AG10803 (cell line): Measurements from ENCODE around the gene OGFOD2.
"Not testable (repeated sequence)": the region's sequence is repeated elsewhere in the genome, so short reads cannot be mapped to it uniquely, and the experiment has no call there.

Experiments used
- DNase-seq: peaks from one replicate; pipeline ENCODE4 v3.0.0; 2010; ENCODE audit warnings: low read depth
- H3K4me3 ChIP-seq: 2 replicates; pipeline ENCODE4 v1.5.1; 2011; ENCODE audit warnings: mild to moderate bottlenecking, low read length, control low read depth
- TF ChIP-seq, protein P1 (sequence below): conservative IDR thresholded peaks from 2 replicates; pipeline ENCODE4 v1.5.1; 2011; ENCODE audit warnings: mild to moderate bottlenecking, low read length, control low read depth, inconsistent platforms

The OGFOD2 gene

GRCh38 chr12:122934722-122935121 lies 40.3 kb upstream of the OGFOD2 start:
- DNase-seq = no peak
- H3K4me3 ChIP-seq = no peak overlapping the region

DNA sequence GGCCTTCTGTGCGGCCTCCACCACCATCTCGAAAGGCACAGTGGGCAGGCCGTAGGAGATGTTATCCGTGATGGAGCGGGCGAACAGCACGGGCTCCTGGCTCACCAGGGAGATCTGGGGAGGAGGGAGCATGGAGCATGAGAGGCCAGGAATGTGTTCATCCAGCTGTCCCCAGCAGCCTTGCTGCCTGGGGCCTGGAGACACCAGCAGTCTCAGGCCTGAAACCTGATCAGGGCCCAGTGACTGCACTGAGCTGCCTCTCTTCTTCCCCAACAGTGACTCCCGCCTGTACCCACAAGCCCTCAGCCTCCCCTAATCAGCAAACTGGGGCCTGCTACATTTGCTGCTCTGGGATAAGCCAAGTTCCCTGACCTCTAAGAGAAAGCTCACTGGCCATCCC lies 39.7 kb upstream of the OGFOD2 start:
- no peak for DNase-seq
- TF ChIP-seq, protein P1, sequence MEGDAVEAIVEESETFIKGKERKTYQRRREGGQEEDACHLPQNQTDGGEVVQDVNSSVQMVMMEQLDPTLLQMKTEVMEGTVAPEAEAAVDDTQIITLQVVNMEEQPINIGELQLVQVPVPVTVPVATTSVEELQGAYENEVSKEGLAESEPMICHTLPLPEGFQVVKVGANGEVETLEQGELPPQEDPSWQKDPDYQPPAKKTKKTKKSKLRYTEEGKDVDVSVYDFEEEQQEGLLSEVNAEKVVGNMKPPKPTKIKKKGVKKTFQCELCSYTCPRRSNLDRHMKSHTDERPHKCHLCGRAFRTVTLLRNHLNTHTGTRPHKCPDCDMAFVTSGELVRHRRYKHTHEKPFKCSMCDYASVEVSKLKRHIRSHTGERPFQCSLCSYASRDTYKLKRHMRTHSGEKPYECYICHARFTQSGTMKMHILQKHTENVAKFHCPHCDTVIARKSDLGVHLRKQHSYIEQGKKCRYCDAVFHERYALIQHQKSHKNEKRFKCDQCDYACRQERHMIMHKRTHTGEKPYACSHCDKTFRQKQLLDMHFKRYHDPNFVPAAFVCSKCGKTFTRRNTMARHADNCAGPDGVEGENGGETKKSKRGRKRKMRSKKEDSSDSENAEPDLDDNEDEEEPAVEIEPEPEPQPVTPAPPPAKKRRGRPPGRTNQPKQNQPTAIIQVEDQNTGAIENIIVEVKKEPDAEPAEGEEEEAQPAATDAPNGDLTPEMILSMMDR = no peak
- no peak overlapping the region for H3K4me3 ChIP-seq

More at GRCh38 chr12:122934722-122935121, 40.3 kb upstream of the OGFOD2 start:
- TF ChIP-seq, protein P1 = no peak

DNA sequence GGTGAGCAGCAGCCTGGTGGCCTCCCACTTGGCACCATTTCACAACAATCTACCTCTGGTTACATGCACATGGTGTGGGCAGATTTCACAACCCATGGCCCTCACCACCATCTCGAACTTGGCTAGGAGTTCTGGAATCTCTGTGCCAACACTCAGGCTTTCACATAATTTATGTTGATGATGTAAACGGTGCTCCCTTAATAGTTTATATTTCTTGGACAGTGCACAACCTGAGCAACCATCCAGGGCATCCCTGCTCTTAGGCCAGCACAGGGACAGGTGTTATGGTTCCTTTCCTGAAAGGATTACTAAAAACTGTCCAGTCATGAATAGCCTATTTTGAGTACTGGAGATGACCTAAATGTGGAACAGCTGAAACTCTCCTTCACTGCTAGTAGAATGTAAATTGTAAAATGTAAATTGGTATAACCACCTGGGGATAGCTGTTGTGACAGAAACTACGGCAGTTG lies 37.4 kb upstream of the OGFOD2 start:
- peak; percentile 47 for DNase-seq
- TF ChIP-seq, protein P1 = no peak
- H3K4me3 ChIP-seq = no peak overlapping the region

DNA sequence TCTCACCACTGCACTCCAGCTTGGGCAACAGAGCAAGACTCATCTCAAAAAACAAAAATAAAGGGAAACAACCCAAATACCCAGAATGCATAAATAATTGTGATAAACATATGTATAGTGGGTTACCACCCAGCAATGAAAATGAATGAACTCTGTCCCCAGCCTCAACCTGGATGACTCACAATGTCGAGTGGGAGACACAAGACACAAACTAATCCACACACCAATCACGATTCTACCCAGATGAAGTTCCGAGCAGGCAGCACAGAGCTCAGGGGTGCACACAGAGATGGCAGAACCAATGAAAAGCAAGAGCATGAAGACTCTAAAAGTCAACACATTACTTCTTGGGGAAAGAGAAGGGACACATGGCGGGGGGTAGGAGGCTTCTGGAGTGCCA lies 35.9 kb upstream of the OGFOD2 start:
- no peak overlapping the region for H3K4me3 ChIP-seq
- TF ChIP-seq, protein P1 = no peak
- no peak for DNase-seq

- H3K4me3 ChIP-seq = not testable (repeated sequence)
Measured at GRCh38 chr12:122941351-122941750, 33.7 kb upstream of the OGFOD2 start.

GRCh38 chr12:122942637-122943036 lies 32.4 kb upstream of the OGFOD2 start:
- TF ChIP-seq, protein P1 = no peak
- H3K4me3 ChIP-seq = no peak overlapping the region
- no peak for DNase-seq

More at GRCh38 chr12:122941351-122941750, 33.7 kb upstream of the OGFOD2 start:
- peak; percentile 31 for DNase-seq

DNA sequence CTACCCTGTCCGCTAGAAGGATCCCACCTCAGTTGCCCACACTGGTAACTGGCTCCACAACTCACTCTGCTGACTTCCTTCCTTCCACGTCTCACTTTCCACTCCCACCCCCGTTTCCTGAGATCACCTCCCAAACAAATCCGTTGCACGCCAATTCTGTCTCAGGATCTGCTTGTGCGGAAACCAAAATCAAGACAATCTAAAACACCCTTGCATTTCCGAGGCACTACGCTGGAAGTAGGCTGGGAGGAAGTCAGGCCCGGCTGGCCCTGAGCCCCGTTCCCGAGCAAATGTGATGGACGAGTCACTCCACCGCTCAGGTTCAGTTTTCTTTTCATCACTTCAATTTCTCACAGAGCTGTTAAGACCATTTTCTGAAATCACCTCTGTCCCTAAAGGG lies 31.8 kb upstream of the OGFOD2 start:
- DNase-seq = no peak
- TF ChIP-seq, protein P1 = no peak
- no peak overlapping the region for H3K4me3 ChIP-seq
